HepG2 (cell line): ENCODE results near the gene B9D2. TPM values are rescaled to one million over a fixed set of nuclear protein-coding genes. Genes with fewer than 3 reads are reported as not detected.
A peak's percentile ranks its signal among the peaks of the same experiment; 100 is the strongest.

Experiments
- NONO ChIP-seq, 2 experiments: fragments of 450-650 bp in 1 of 2; sonication (generic) in 1 of 2; formaldehyde crosslinking in 1 of 2; IDR thresholded peaks in 1 of 2; conservative IDR thresholded peaks in 1 of 2; 2 replicates each; pipeline versions ENCODE4 v1.6.1 to v1.8.0; 2017 to 2022; ENCODE audit warnings: mild to moderate bottlenecking in 1 of 2, missing genetic modification reagents in 1 of 2, moderate library complexity in 1 of 2
- polyA plus RNA-seq, 8 experiments: library from polyadenylated mRNA; depleted of rRNA in 3 of 8; stranded (reverse) in 7 of 8; unstranded in 1 of 8; fragments of >200 nt; fragmentation: Illumina TruSeq in 4 of 8; extraction: Trizol in 4 of 8; gene quantifications; 2 replicates each; pipeline versions ENCODE4 v1.2.1 to v1.2.3, GENCODE V29; 2011 to 2016; ENCODE audit warnings: low read depth in 4 of 8, missing spikeins in 1 of 8, mixed read lengths in 1 of 8; ENCODE audit not compliant: insufficient read depth in 1 of 8
- total RNA-seq, 5 experiments: library from RNA; depleted of rRNA; stranded (reverse); fragments of >200 nt; fragmentation: Illumina TruSeq; extraction: Trizol; gene quantifications; 2 replicates each; pipeline ENCODE4 v1.2.3, GENCODE V29; 2016; ENCODE audit warnings: low read depth in 1 of 5
- TF ChIP-seq, protein P1 (sequence below): sonication (generic); formaldehyde crosslinking; IDR thresholded peaks from one replicate; pipeline ENCODE4 v1.5.1; 2020; ENCODE audit warnings: mild to moderate bottlenecking, missing genetic modification reagents; ENCODE audit errors: not compliant biosample characterization
- TF ChIP-seq, protein P2 (sequence below): sonication (generic); formaldehyde crosslinking; IDR thresholded peaks from 2 replicates; pipeline ENCODE4 v1.5.0; 2020; ENCODE audit warnings: missing genetic modification reagents, mild to moderate bottlenecking, borderline replicate concordance

The B9D2 gene
- total and polyA plus RNA-seq, 2 of the 13 experiments (the other 11 are each of a cell fraction or from before 2014, with no cell fraction given), result 3.1 to 4.4 TPM

DNA sequence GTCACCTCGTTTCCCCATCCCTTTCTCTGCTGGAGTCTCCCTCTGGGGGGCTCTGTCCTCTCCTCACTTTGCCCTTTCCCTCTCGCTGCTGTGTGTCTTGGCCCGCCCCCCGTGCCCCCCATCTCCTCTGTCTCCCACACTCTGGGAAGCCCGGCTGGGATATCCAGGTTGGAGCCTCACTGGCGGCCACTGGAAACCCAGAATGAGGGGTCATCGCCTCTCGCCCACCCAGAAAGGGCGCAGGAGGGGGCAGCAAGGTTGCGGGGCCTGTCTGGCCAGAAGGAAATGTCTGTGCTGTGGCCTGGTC is 38.4 kb downstream of the B9D2 start (continued):
- TF ChIP-seq, protein P1, sequence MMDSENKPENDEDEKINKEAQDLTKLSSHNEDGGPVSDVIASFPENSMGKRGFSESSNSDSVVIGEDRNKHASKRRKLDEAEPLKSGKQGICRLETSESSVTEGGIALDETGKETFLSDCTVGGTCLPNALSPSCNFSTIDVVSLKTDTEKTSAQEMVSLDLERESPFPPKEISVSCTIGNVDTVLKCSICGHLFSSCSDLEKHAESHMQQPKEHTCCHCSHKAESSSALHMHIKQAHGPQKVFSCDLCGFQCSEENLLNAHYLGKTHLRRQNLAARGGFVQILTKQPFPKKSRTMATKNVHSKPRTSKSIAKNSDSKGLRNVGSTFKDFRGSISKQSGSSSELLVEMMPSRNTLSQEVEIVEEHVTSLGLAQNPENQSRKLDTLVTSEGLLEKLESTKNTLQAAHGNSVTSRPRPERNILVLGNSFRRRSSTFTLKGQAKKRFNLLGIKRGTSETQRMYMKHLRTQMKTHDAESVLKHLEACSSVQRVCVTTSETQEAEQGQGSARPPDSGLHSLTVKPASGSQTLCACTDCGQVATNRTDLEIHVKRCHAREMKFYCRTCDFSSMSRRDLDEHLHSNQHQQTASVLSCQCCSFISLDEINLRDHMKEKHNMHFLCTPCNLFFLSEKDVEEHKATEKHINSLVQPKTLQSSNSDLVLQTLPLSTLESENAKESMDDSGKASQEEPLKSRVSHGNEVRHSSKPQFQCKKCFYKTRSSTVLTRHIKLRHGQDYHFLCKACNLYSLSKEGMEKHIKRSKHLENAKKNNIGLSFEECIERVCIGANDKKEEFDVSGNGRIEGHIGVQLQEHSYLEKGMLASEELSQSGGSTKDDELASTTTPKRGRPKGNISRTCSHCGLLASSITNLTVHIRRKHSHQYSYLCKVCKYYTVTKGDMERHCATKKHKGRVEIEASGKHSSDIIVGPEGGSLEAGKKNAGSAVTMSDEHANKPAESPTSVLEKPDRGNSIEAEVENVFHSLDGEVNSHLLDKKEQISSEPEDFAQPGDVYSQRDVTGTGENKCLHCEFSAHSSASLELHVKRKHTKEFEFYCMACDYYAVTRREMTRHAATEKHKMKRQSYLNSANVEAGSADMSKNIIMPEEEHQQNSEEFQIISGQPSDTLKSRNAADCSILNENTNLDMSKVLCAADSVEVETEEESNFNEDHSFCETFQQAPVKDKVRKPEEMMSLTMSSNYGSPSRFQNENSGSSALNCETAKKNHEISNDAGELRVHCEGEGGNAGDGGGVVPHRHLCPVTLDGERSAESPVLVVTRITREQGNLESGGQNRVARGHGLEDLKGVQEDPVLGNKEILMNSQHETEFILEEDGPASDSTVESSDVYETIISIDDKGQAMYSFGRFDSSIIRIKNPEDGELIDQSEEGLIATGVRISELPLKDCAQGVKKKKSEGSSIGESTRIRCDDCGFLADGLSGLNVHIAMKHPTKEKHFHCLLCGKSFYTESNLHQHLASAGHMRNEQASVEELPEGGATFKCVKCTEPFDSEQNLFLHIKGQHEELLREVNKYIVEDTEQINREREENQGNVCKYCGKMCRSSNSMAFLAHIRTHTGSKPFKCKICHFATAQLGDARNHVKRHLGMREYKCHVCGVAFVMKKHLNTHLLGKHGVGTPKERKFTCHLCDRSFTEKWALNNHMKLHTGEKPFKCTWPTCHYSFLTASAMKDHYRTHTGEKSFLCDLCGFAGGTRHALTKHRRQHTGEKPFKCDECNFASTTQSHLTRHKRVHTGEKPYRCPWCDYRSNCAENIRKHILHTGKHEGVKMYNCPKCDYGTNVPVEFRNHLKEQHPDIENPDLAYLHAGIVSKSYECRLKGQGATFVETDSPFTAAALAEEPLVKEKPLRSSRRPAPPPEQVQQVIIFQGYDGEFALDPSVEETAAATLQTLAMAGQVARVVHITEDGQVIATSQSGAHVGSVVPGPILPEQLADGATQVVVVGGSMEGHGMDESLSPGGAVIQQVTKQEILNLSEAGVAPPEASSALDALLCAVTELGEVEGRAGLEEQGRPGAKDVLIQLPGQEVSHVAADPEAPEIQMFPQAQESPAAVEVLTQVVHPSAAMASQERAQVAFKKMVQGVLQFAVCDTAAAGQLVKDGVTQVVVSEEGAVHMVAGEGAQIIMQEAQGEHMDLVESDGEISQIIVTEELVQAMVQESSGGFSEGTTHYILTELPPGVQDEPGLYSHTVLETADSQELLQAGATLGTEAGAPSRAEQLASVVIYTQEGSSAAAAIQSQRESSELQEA, result peak; percentile 28
- no peak for TF ChIP-seq NONO (IDR thresholded peaks at IDR 0.05)
- peak; percentile 58; the same call in 1 of the 2 replicates for TF ChIP-seq NONO (CRISPR knock-in tag; conservative IDR thresholded peaks at IDR 0.05)
- TF ChIP-seq, protein P2, sequence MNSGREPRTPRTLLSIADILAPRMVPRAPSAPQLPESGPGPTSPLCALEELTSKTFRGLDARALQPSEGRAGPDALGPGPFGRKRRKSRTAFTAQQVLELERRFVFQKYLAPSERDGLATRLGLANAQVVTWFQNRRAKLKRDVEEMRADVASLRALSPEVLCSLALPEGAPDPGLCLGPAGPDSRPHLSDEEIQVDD (CRISPR knock-in tag), result 0 out of 2 replicates have a peak, but pooled peaks have one; percentile 15
